ENCODE measurements around the gene POLD3. TPM values are rescaled to one million over a fixed set of nuclear protein-coding genes. Genes with fewer than 3 reads are reported as not detected.

The POLD3 gene
- total RNA-seq, 4 donors from 2014 or later: 10.1 to 18.0 (median 14.8) TPM

DNA sequence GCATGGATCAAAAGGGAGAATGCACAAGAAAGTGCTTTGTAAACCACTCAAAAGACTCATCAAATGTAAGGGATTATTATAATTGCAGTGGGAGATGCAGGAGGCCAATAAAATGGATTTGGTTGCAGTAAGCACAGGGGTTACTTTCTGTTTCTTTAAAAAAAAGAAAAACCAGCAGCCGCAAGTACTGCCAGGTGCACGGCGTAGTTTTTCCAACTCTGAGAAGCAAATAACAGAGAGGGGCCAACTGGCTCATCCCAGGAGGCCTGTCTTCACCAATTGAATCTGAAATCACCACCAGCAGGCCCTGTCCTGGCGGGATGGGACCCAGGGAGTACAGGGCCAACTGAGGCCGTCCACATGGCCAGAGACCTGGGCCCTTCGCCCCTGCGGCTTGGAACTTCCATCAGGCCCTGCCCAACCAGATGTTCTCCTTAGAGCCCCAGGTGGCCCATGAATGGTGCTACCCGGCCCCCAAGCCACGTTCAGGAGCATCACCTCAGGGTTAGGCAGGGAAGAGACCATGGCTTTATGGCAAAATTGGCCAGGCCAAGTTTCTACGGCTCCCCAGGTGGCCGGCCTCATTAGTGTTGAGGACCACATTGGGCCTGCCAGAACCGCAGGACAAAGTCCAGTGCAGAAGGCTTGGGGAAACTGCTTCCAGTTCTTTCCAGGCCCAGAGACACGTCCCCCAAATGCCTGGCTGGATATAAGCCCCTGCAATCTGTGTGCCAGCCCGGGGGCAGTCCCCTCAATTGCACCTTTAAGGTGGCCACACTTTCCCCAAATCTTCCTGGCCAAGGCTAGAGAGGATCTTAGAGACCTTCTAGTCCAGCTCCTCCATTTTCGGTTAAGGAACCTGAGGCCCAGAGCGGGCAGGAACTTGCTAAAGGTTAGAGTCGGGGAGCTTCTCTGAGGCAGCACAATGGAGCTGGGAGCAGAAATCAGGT, 77.1 kb downstream of the POLD3 start:
- TF ChIP-seq, protein P1, sequence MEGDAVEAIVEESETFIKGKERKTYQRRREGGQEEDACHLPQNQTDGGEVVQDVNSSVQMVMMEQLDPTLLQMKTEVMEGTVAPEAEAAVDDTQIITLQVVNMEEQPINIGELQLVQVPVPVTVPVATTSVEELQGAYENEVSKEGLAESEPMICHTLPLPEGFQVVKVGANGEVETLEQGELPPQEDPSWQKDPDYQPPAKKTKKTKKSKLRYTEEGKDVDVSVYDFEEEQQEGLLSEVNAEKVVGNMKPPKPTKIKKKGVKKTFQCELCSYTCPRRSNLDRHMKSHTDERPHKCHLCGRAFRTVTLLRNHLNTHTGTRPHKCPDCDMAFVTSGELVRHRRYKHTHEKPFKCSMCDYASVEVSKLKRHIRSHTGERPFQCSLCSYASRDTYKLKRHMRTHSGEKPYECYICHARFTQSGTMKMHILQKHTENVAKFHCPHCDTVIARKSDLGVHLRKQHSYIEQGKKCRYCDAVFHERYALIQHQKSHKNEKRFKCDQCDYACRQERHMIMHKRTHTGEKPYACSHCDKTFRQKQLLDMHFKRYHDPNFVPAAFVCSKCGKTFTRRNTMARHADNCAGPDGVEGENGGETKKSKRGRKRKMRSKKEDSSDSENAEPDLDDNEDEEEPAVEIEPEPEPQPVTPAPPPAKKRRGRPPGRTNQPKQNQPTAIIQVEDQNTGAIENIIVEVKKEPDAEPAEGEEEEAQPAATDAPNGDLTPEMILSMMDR (IDR thresholded peaks at IDR 0.05; ENCODE audit: low read depth): no peak

DNA sequence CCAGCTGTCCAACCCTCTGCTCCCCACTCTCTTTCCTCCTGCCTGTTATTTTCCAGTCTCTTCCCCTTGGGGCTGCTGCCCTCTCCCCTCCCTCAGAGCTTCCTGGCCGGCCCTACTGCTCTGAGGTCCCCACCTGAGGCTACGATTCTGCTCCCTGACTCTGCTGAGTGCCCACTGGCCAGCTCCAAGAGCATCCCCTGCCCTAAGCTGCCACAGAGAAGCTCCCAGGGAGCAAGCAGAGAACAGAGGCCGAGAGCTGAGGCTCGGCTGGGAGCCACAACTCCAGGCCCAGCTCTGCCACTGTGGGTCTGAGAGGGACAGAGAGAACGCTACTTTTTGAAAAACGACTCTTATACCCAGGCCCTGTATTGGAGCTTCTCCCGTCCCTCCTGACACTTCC, 77.8 kb downstream of the POLD3 start:
- TF ChIP-seq, protein P1 (IDR thresholded peaks at IDR 0.05; ENCODE audit: low read depth): no peak

DNA sequence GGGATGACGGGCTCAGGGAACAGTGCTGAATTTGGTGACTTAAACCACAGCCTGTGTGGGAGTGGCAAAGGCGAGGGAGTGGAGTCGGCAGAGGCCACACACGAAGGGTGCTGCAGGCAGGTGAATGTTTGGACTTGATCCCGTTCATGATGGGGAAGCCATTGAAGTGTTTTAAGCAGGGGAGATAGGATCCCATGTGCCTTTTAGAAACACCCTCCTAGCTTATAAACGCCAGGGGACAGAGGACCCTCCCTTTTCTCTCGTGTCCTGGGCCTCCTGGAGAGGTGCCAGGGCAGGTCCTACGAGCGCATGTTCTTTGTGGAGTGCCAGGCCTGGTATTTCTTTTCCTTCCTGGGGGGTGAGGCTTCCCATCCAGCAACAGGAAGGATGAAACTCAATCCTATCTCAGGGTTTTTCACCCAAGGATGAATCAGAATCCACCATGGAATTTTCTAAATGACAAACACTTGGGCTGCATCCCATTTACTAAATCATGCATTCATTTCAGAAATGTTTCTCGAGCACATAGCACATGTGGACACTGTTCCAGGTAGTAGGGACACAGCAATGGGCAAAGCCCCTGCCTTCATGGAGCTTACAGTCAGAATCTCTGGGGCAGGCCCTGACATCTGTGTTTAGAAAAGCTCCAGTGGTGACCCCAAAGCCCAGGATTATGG, 79.3 kb downstream of the POLD3 start:
- TF ChIP-seq, protein P1 (IDR thresholded peaks at IDR 0.05; ENCODE audit: low read depth): no peak

DNA sequence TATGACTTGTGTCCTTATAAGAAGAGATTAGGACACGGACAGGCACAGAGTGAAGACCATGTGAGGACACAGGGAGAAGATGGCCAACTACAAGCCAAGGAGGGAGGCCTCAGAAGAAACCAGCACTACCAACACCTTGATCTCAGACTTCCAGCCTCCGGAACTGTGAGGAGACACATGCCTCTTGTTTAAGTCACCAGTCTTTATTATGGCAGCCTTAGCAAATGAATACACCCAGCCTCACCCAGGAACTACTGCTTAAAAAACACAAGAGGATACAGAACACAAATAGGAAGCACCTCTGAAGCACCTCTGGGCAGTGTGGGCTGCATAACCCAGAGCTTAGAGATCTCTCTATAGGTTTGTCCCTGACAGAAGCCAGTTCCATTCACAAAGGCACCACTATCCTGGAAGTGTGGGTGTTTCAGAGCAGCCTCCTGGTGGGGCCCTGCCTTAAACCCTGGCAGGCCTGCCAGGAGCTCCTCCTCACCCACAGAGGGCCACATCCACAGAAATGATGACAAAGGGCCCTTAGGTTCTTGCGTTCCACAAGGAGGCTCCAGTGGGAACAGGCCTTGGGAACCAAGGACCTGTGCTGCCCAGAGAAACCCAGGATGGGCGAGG, 80.1 kb downstream of the POLD3 start:
- TF ChIP-seq, protein P1 (IDR thresholded peaks at IDR 0.05; ENCODE audit: low read depth): no peak

DNA sequence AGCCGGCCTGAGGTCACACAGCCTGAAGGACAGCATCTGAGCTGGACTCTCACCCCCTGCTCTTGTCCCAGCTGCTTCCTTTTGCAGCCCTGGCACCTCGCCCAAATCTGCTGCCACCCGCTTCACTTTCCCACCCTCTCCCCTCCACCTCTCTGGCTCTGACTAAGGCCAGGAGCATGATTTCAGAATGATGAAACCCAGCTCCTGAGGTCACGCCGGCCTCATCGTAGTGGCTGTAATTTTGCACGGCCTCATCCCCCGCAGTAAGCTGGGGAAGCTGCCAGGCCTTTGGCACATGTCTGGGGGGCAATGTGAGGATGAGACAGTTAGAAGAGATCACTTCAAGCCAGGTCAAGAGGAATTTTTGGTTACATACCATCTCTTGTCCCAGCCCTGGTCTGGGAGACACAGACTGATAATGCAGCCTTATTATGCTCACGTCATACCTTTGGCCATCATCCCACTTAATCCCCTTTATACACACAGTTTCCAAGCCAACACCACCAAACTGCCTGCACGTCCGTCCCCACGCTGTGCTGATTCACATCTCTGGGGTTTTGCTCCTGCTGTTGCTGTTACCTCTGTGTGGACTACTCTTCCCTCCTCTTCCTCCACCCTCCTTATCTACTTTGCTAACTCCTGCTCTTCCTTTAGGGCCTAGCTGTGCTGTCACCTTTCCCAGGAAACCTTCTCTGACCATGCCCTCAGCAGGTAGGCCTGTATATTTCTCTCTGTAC, 80.7 kb downstream of the POLD3 start:
- TF ChIP-seq, protein P1 (IDR thresholded peaks at IDR 0.05; ENCODE audit: low read depth): no peak

DNA sequence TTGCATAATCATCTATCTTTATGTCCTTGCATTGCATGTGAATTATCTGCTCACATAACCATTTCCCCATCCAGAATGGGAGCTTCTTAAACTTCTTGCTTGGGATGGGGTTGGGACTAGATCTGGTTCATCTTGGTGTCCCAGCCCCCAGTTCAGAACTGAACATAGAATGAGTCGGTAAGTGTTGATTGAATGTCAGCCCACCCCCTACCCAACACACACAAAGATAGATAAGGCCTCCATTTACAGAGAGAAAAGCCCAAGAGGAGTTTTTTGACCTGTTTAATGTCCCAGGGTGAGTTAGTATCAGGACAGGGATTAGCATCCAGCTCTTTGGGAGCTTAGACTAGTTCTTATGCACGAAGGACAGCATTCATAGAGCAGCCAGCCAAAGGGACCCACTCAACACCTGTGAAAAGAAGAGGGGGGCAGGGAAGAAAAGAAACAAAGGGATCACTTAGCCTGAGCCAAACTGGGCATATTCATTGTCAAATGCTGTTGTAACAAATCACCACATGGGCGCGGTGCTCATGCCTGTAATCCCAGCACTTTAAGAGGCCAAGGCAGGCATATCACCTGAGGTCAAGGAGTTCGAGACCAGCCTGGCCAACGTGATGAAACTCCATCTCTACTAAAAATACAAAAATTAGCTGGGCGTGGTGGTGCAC, 81.4 kb downstream of the POLD3 start:
- TF ChIP-seq, protein P1 (IDR thresholded peaks at IDR 0.05; ENCODE audit: low read depth): no peak

All from subcutaneous adipose tissue (tissue), 4 donors.